GM10266 (cell line): ENCODE measurements around the gene TMBIM4.

Source experiments
- DNase-seq: peaks from one replicate; pipeline ENCODE4 v3.0.0; 2012; ENCODE audit errors: extremely low spot score
- TF ChIP-seq, protein P1 (sequence below): IDR thresholded peaks from 2 replicates; pipeline ENCODE4 v1.5.1; 2012; ENCODE audit warnings: mild to moderate bottlenecking, low read depth; ENCODE audit not compliant: control insufficient read depth, insufficient read depth; ENCODE audit errors: missing control alignments

The TMBIM4 gene

DNA sequence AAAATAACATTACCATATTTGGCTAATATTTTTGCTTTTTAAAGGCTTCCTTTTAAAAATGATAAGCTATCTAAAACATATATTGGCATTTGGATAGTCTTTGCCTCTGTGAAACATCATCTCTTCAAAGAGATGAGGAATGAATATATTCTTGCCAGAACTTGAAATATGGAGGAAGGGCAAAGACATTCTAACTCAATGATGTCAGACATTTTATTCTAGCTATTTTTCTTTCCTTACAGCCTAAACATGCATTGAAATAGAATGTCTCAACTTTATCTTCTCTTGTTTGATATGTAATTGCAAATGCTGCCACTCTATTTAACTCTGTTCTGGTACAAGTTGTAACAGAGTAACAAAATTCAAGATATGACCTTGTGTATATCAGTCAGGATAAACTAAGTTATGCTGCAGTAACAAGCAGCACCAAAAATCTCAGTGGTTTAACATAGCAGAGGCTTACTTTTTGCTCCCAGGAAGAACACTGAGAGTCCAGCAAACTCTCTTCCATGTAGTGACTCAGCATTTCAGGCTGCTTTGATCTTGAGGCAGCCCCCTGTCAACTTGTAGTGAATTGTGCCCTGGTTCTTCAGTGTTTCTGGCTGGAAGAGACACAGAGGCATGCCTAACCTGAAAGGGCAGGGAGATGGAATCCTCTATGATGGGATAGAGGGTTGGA lies 30.2 kb upstream of the TMBIM4 start:
- TF ChIP-seq, protein P1, sequence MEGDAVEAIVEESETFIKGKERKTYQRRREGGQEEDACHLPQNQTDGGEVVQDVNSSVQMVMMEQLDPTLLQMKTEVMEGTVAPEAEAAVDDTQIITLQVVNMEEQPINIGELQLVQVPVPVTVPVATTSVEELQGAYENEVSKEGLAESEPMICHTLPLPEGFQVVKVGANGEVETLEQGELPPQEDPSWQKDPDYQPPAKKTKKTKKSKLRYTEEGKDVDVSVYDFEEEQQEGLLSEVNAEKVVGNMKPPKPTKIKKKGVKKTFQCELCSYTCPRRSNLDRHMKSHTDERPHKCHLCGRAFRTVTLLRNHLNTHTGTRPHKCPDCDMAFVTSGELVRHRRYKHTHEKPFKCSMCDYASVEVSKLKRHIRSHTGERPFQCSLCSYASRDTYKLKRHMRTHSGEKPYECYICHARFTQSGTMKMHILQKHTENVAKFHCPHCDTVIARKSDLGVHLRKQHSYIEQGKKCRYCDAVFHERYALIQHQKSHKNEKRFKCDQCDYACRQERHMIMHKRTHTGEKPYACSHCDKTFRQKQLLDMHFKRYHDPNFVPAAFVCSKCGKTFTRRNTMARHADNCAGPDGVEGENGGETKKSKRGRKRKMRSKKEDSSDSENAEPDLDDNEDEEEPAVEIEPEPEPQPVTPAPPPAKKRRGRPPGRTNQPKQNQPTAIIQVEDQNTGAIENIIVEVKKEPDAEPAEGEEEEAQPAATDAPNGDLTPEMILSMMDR, result no peak
- no peak for DNase-seq

DNA sequence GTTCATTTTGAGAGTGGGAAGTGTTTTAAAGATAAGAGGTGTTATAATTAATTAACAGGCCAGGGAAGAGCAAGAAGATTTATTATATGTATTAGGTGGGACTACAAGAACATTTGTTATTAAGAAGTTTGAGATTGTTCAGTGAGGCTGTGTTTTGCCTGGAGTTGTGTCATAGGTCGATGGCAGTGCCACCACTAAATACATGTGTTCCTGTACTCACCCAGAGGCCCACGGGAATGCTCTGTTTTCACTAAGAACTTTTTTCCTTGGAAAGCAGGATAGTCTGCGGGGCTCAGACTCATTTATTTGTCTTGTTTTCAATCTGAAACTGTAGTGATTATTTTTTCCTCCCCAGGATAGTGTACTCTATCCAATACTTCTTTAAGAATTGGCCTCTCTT lies 29.3 kb upstream of the TMBIM4 start:
- TF ChIP-seq, protein P1, result no peak
- DNase-seq, result no peak

DNA sequence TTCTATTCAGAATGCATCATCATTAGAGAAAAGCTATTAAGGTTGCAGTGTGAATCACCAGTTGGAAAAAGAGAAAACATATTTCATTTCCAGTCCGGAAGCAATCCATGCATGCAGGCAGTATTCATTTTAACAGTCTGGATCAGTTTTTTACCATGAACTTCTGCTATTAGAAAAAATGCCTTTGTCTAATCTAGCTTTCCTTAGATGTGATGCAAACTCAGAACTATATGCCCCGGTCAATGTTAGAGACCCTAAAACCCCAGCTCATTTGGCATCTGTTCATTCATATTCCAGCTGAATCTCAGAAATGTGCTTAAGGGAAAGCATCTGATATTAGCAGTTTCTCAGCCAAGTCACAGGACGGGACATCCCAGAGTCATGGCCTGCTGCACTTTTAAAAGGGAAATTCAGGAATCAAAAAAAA lies 27.7 kb upstream of the TMBIM4 start:
- DNase-seq, result no peak
- TF ChIP-seq, protein P1, result no peak

DNA sequence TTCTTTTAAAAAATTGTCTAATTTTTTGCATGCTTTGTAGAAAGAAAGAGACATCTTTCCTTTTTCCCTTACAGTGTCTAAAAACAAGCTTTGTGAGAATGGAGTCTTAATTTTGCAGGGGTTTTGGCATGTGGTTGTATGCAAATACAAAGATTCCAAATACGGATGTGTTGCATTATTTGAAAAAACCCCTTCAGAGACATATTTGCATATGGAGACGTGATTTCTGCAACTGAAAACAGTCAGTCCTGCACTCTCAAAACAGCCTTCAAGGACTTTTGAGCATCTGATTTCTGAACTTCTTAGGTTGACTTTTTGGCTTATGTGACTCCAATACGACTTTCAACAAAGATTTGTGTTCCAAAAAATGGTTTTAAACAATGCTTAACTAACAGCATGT lies 27.0 kb upstream of the TMBIM4 start:
- TF ChIP-seq, protein P1, result no peak
- DNase-seq, result peak; percentile 50

DNA sequence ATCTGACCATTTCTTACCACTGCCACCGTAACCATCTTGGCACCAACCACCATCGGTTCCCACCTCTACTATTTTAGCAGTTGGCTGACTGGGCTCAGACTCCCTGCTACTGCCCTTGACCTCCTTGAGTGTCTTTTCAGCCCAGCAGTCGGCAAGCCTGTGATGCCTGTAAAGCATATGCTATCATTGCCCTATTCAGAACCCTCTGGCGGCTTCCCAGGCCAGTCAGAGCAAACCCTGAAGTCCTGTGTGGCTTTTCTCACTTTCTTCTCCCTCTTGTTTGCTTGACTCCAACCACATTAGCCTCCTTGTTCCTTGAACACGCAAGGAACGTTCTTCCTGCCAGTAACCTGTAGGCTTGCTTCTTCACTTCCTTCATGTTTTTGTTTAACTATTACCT lies 25.4 kb upstream of the TMBIM4 start:
- TF ChIP-seq, protein P1, result no peak
- no peak for DNase-seq

DNA sequence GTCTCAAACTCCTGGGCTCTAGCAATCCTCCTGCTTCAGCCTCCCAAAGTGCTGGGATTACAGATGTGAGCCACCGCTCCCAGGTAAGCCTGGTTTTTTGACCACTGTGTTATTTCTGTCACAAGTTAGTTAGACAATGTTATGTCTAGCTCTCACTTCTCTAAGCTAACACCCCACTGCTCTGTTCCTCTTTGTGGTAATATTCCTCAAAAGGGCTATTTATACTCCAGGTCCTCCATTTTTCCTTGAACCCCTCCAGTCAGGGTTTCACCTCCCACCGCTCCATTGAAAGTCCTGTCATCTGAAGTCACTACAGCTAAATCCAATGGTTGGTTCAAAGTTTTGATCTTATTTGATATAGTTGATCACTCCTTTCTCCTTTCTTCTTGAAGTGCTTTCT lies 24.3 kb upstream of the TMBIM4 start:
- TF ChIP-seq, protein P1, result no peak
- DNase-seq, result no peak

DNA sequence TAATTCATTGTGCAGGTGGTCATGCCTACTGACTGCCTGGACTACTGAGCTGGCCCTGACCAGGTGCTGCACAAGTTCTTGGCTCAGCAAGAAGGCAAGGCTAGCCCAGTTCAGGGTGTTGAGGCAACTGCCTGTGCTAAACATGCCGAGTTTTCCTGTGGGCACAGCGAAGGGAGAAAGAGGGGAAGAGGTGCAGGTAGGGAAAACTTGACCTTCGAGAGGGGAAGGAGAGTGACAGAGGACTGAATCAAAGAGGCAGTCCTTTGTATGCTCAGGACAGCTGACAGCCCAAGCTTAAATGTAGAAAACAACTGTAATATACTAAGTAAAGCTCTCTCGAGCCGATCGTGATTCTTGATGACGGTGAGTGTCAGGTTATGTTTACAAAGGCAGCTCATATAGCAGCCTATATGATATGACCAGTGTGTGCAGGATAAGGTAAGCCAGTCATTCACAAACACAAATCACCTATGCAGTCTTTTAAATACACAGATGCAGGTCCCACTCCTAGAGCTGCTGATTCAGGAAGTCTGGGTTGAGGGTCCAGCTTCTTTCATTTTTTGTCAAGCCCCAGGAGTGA lies 21.8 kb upstream of the TMBIM4 start:
- TF ChIP-seq, protein P1, result no peak
- DNase-seq, result no peak
